ENCODE data around the gene DCLRE1A.
A peak's percentile ranks its signal among the peaks of the same experiment; 100 is the strongest.
"Not testable (repeated sequence)": the region's sequence is repeated elsewhere in the genome, so short reads cannot be mapped to it uniquely, and the experiment has no call there.

DCLRE1A gene

DNA sequence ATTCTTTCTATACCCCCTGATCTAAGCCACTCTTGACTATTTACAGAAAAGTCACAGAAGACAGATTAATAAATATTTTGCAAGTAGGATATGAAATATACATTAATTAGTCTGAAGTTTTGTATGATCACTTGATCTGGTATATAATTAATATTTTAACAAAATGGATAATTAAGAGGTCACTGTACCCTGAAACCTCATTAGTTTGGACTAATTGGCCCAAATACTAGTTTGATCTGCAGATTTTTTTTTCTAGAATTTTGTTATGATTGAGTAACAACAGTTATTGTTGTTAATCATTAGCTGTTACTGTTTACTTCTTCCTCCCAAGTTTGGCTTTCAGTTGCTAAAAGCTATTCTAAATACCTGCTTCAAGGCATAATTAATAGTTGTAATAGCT is 3.3 kb upstream of the DCLRE1A start:
- DNase-seq, result no peak

DNA sequence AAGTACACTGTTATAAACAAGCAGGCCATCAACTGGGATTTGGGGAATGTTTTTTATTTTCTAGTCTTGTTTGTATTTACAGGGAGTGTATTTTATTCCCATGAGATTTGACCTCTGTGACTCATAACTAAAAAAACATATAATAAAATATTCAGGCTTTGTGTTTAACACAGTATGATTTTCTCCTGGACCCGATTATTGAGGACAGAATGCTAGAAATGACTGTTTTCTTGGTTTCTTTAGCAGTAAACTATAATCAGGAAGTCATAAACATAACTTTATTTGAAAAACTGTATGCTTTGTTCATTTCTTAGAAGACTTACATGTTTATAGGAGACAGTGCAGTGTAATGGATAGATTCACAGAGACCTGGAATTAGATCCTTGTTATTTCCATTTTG is 2.7 kb upstream of the DCLRE1A start:
- DNase-seq, result no peak

DNA sequence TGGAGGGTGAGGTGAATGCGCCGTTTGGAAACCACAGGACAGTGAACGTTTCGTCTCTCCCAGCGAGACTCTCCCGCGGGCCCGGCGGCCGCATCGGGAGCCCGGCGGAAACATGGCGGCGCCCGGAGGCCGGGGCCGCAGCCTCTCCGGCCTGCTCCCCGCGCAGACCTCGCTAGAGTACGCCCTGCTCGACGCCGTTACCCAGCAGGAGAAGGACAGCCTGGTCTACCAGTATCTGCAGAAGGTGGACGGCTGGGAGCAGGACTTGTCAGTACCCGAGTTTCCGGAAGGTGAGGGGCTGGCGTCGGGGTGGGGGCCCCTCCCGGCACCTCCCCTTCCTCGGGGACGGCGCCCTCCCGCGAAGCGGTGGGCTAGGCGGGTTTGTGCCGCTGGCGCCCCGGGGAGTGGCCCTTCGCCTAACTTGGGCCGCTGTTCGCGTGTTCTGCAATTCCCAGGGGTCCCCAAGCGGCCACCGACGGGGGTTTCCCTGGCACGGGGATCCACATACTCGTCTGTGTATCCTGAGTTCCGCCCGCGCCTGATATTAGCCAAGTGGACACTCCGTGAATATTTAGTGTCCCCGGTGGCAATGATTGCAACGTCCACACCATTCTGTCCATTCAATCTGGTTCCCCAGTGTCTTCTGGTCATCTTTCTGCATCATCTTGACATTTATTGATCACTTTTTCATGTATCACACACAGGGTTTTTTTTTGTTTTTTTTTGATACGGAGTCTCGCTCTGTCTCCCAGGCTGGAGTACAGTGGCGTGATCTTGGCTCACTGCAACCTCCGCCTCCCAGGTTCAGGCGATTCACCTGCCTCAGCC is 1.1 kb upstream of the DCLRE1A start:
- no peak for DNase-seq

DNA sequence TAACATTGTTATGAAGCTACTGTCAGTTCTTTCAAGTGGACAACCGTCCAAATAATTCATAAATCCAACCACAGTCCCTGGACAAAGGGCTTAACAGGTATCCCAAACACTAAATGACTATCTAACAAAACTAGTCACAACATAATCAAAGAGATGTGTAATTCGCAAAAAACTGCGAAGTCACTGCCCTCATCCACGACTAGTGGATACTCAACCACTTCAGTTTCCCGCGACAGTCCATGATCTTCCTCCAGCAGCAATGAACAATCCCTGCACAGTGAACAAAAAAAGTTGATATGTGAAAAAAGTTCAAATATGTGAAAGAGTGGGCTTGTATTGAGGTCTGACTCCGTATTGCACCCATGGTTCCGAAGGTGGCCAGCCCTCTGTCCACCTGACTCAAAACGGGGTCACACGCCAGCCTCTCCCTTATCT is 287 bp downstream of the DCLRE1A start:
- DNase-seq, result no peak

DNA sequence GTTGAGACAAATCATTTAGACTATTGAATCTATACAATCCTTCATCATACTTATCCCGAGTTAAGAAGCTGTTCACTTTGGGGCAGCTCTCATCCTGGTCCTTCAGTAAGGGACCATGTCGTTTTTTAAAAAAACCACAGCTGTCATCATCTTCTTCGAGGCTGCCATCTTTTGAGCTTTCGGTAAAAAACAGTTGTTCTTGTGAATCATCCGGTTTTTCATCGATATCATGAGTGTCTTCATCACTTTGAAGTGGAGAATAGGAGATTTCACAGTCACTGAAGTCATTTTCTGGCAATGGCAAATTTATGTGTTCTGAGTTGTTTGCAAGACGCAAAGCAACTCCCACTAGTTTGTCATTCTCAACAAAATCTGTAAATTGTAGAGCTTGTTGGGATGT is 3.9 kb downstream of the DCLRE1A start:
- DNase-seq, result no peak

DNA sequence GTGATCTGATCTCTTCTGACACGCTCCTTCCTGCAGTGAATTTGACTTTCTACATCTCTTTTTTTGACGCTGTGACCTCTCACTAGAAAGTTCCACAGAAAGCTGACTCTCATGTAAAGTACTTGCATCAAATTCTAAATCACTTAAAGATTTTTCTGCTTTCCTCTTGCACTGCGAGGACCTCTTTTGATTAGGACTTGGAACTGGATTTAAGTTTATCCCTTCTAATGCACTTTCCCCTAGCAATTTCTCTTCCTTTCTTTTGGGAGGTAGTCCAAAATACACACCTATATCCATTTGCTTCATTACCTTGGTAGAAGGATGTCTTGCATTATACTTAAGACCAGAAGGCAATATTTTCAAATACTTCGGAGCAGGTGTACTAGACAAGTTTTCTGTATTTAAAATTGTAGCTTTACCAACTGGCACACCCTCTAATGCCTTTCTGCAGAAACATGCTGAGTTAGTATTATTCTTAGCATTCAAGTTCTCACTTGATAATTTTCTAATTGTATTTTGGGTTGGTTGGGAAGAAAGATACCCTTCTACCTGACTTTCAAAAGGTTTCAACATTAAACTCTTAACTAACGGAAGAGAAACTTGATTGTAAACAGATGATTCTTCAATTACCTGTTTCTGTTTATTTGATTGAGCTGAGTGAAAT is 4.6 kb downstream of the DCLRE1A start:
- DNase-seq, result no peak

DNA sequence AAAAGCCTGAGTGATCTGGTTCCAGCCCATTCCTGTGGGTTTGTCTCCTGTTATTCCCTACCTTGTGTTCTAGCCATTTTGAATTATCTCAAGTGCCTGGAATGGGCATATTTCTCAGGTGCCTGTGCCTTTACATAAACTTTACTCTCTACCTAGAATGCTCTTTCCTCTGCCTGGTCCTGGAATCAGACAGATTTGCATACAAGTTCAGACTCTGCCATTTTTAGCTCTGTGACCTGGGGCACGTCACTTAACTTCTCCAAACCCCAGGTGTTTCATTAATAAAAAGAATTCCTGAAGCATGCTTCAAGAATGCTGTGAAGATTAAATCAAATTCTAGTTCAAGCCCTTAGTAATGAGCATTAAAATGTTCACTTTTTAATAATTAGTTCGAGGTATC is 7.8 kb downstream of the DCLRE1A start:
- no peak for DNase-seq

DNA sequence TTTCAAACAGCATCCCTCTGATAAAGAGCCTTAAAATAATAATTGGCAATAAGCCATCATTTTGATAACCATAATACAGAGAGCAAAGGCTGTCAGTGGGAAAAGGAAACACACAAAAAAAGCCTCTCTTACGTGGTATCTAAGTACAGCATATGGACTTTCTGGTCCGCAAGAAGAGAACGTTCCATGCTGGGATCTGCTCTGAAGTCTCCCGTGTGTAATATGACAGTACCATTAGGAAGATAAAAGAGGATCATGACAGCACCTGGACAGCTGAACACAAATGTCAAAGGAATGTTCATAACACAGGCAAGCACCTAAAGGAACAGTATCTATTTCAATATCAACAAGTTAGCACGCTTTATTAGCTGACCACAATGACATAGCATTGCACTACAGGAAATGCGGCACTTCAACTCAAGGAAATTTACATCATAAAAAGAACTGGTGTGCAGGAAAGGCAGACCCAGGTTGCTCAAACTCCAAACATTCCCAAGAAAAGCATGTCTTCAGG is 9.9 kb downstream of the DCLRE1A start:
- DNase-seq, result no peak

DNA sequence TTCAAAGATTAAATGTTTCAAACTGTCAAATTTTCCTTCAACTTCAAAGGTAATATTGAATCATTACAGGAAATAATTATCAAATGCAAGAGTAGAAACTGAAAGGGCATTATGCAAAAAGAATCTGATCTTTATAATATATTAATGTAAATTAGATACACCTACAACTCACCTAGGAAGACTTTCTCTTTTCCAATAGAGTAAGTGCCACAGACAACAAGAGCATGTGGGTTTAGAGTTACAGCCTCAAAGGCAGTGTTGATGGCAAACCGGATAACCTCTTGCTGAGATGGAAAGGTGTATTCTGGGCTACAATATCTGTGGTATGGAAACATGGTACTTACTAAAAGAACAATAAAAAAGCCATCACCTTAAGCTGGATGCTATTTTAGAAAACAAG is 11.7 kb downstream of the DCLRE1A start:
- no peak for DNase-seq

DNA sequence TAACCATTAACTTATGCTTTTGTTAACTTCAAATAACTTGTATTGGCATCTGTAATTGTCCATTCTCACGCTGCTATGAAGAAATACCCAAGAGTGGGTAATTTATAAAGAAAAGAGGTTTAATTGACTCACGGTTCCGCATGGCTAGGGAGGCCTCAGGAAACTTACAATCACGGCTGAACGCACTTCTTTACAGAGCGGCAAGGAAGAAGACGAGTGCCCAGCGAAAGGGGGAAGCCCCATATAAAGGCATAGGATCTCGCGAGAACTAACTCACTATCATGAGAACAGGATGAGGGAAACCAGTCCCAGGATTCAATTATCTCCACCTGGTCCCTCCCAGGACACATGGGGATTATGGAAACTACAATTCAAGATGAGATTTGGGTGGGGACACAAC is 25.3 kb downstream of the DCLRE1A start:
- DNase-seq, result not testable (repeated sequence)

DNA sequence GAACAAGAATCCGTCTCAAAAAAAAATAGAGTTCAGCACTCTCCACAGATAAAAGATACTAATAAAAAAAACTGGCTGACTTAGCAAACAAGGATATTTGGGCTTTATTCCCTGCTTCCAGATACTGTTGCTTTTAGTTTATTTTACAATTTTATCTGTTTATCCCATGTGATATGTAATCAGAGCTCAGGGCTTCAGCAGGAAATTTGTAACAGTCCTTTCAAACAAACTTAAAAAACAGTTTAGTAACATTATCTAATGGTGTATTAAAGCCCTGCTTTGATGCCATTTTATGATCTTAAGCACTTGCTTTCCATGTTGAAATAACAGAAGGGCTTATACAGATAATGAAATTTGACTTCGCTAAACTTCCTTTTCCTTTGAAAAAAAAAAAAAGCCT is 28.1 kb downstream of the DCLRE1A start:
- DNase-seq, result no peak

DNA sequence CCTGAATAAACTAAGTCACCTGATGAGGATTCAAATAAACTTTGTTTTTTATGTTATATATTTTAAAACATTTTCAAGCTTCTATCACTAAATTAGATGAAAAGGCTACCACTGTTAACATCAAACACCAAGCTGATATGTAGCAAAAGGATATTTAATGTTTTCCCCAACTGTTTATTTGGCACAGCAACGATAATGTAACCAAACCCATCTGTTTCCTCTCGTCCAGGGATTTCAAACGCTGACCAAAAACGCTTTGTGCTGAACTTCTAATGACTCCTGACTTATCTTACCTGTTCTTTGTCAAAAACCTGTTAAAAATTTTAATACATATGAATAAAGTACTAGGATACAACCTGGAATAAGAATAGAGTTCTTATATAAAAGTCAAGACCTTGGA is 30.5 kb downstream of the DCLRE1A start:
- DNase-seq, result no peak

DNA sequence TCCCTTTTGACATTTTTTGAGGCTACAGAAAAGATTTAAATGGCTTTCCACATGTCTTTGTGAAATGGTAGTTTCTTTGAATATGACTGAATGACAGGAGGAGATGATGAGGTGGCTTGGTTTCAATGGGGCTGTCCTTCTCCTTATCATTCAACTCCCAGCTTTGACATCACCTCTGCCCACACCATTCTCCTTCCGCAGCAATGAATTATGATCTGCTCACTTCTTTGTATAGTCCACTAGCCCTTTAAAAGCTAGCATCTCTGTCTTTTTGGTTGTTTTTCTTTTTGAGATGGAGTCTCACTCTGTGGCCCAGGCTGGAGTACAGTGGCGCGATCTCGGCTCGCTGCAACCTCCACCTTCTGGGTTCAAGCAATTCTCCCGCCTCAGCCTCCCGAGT is 31.7 kb downstream of the DCLRE1A start:
- no peak for DNase-seq

DNA sequence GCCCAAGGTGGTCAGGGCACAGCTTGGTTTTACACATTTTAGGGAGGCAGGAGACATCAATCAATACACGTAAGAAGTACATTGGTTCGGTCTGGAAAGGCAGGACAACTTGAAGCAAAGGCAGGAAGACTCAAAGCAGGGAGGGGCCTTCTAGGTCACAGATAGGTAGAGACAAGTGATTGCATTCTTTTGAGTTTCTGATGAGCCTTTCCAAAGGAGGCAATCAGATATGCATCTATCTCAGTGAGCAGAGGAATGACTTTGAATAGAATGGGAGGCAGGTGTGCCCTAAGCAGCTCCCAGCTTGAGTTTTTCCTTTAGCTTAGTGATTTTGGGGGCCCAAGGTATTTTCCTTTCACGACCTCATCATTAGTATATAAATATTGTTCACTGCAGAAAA is 32.6 kb downstream of the DCLRE1A start:
- DNase-seq, result not testable (repeated sequence)

DNA sequence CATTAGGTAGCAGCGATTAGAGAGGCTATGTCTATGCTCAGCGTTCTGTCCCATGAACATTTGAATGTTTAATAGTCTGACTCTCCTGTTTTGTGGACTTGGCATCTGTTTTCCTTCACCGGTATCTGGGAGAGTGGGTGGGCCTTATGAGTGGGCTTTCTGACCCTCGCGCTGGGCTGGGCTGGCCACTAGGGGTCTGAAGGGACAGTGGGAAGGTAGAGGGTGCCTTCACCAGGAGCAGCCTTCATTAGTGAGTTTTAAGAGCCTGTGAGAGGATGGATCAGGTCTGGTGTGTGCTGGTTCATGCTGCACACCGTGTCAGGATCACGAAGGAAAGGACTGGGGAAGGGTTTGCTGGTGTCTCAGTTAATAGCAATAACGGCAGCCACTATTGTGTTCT is 33.4 kb downstream of the DCLRE1A start:
- DNase-seq, result peak; percentile 5

DNA sequence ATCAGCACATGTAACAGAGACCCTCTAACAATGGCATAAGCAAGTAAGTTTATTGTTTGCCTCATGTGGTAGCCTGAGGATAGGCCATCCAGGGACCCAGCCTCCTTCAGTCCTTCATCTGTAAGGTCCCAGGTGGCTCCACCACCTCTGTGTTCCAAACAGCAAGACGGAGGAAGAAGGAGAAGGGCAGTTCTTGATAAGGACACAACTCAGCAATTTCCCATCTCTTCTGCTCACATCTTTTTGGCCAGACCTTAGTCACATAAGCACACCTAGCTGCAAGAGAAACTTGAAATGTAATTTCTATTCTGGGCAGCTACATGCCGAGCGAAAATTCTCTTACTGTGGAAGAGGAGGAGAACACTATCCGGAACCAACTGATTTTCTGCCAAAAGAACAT is 33.9 kb downstream of the DCLRE1A start:
- no peak for DNase-seq

DNA sequence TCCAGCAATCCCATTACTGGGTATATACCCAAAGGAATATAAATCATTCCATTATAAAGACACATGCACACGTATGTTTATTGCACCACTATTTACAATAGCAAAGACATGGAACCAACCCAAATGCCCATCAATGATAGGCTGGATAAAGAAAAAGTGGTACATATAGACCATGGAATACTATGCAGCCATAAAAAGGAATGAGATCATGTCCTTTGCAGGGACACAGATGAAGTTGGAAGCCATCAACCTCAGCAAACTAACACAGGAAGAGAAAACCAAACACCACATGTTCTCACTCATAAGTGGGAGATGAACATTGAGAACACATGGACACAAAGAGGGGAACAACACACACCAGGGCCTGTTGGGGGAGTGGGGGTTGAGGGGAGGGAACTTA is 39.2 kb downstream of the DCLRE1A start:
- not testable (repeated sequence) for DNase-seq

DNA sequence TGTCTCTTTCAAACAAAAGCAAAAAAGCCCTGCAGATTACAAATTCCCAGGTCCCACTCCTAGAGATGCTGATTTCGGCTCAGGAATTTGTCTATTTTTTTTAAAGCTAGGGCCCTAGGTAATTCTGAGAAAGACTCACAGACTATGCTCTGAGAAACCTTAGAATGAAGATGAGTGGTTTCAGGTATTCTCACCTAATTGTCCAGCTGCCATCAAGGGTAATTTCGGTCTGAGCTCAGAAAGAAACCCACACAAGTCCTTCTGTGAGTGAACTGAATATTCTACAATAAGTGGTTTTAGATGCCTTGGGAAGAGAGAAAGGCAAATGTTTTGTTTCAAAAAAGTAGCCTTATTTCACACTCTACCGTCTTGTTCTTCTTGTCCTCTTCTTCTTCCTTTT is 45.7 kb downstream of the DCLRE1A start:
- DNase-seq, result no peak

DNA sequence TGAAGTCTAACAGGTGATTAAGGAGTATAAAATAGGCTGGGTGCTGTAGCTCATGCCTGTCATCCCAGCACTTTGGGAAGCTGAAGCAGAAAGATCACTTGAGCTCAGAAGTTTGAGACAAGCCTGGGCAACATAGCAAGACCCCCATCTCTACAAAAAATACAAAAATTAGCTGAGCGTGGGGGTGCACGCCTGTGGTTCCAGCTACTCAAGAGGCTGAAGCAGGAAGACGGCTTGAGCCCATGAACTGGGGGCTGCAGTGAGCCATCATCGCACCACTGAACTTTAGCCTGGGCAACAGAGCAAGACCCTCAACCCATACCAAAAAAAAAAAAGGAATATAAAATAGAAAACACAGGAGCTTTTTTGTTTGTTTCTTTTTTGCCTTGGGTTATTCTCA is 47.4 kb downstream of the DCLRE1A start:
- no peak for DNase-seq

DNA sequence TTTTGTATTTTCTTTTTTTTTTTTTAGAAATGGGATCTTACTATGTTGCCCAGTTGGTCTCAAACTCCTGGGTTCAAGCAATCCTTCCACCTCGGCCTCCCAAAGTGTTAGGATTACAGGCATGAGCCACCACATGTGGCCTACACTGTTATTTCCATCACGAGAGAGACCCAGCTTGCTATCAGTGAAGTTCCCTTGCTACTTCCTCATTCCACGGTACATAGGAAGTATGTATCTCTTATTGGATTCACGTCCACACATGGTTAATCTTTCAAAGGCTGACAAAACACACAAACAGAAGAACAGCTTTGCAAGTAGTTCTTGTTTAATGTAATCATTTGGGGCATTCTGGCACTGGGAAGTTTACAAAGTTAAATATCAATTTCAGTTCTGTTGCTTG is 50.9 kb downstream of the DCLRE1A start:
- no peak for DNase-seq

DNA sequence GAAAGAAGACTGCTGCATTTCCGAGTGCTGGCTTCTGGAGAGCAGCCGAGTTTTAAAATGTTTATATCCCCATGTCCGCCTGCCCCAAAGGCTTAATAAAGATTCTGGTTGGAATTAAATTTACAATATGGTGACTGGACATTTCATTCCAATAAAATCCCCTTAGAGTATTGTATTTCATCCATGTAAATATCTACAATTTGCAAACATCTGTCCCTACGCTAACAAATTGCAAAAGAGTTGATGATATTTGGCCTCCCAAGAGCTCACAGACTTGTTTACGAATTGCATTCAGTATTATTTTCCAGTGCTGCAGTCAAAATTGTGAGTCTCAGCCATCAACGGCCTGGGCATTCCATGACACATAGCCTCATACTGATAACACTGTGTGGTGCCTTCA is 52.3 kb downstream of the DCLRE1A start:
- DNase-seq, result no peak

DNA sequence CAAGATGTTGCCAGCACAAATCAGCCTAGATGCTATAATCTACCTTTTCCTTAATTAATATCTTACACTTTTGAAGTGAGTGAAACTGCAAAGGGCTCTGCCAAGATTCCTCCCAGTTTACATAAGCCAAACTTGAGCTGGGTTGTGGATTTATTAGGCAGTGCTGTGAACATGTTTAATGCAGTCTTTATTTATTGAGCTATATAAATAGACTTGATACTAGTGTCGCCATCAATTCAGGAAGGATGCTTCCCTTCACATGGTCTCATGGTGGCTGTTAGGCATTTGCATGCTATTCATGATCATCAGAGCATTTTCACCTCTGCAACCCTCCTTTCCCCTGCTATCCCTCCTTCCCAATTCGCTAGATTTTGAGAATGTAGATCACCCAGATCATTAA is 62.2 kb downstream of the DCLRE1A start:
- DNase-seq, result no peak

DNA sequence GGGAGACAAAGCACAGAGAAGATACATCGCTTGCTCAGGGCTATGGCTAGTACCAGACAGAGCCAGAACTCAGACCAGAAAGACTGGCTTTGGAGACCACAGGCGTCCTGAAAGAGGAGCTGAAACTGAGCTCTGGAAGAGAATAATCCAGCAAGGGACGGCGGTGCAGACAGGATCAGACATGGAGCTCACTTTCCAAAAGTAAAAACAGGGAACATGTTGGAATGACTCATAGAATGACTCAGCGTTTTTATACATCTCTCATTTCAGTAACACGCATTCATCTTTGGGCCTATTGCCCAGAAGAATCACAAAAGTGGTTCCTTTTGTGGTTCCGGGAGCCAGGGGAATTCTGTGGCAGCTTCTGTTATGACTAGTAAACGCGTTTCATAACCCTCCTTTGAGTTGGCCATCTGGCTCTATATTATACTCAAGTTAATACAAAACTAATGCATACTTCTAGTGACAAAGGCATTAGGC is 65.2 kb downstream of the DCLRE1A start:
- DNase-seq, result no peak
